HG03432 (cell line): ENCODE data around the gene NEURL1B.

Experiments
- ATAC-seq: cut with Tn5 transposase; IDR thresholded peaks from one replicate; pipeline ENCODE4 v1.9.1; 2021; ENCODE audit warnings: mild to moderate bottlenecking, moderate library complexity; ENCODE audit not compliant: unreplicated experiment

The NEURL1B gene

GRCh38 chr5:172608773-172609172 is 32.3 kb upstream of the NEURL1B start:
- no peak for ATAC-seq

GRCh38 chr5:172610643-172611042 is 30.4 kb upstream of the NEURL1B start:
- no peak for ATAC-seq

DNA sequence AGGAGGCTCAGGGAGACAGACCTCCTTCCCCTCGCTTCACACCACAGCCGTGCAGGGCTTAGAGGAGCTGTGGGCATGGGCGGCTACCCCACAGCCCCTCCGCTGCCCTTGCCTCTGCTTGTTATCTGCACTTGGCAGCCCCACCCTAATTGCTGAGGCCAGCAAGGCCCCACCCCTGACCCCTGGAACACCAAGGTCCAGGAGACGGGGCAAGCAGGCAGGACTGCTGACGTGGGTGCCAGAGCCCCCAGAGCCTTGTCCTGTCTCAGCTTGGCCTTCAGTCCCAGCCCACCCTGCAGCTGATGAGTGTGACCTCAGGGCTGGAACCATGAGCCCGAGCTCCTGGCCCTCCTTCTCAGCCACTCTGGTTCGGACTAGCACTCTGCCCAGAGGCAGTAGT is 29.1 kb upstream of the NEURL1B start:
- ATAC-seq: no peak

DNA sequence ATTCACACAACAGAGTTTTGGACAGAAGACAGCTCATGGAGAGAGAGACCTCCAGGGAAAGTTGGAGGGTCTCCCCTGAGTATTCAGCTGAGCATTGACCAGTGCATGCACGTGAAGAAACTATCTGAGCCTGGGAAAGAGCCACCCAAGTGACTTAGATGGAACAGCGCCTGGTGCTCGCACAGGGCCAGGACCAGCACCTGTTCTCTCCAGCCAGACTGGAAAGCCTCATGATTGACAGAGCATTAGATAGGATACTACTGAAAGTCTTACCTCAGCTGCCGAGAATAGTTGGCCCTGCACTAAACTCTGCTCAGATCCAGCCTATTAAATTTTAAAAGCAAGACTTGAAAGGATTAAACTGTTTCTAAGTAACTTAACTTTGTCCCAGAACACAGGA is 28.3 kb upstream of the NEURL1B start:
- ATAC-seq: no peak

DNA sequence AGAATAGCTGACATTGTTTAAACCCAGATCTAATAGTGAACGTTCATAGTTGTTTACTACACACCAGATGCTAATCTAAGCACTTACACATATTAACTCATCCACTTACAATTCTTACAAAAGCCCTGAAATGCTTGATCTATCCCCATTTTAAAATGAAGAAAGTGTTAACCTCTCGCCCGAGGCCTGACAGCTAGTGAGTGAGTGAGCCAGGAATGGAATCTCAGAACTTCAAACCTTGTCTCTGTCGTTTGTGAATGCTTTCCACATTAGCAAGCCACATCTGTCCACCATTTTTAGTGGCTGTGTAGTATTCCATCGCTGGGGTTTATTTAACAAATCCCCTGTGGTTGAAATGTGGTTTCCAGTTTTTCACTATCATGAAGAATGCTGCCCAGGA is 24.9 kb upstream of the NEURL1B start:
- no peak for ATAC-seq

DNA sequence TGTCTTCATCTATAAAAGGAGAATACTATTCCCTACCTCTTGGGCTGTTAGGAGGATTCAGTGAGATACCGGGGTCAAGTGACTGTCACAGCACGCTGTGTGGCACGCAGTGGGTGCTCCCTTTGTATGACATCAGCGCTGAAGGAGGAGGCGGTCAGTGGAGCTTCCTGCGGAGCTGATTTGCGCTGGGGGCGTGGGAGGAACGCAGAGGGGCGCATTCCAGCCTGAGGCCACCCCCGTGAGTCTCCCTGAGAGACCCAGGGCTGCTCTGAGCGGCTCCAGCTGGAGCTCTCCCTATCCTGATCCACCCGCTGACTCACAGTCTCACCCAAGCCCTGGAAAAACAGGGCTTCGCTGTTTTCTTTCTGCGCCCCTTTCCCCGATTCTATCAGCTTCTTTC is 24.3 kb upstream of the NEURL1B start:
- ATAC-seq: no peak

- no peak for ATAC-seq
These were observed 23.2 kb upstream of the NEURL1B start for GRCh38 chr5:172617817-172618216.

- ATAC-seq: no peak
These were observed 22.3 kb upstream of the NEURL1B start for GRCh38 chr5:172618574-172619365.

DNA sequence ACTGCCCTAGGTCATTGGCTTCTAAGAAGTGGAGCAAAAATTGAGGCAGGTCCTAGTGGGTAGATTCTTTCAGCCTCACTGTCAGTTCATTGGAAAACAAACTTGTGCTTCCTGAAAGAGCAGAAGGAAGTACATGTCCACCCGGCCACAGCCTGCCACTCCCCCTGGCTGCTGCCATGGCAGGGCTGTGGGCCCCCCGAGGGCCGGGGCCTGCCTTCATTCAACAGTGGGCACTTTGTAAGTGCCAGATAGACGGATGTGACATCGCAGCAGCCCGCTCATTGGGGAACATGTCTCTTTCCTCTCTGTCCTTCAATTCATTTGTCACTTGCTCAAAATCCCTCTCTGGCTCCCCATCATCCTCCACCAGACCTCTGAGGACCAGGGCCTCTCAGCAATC is 20.6 kb upstream of the NEURL1B start:
- ATAC-seq: no peak

GRCh38 chr5:172622091-172623046 is 18.7 kb upstream of the NEURL1B start:
- ATAC-seq: no peak

- ATAC-seq: no peak
These were observed 17.6 kb upstream of the NEURL1B start for GRCh38 chr5:172623313-172623980.

- ATAC-seq: no peak
These were observed 16.7 kb upstream of the NEURL1B start for GRCh38 chr5:172624083-172624995.

- ATAC-seq: no peak
These were observed 15.8 kb upstream of the NEURL1B start for GRCh38 chr5:172624996-172625964.

GRCh38 chr5:172626031-172626581 is 15.0 kb upstream of the NEURL1B start:
- no peak for ATAC-seq

GRCh38 chr5:172630082-172630481 is 11.0 kb upstream of the NEURL1B start:
- no peak for ATAC-seq

DNA sequence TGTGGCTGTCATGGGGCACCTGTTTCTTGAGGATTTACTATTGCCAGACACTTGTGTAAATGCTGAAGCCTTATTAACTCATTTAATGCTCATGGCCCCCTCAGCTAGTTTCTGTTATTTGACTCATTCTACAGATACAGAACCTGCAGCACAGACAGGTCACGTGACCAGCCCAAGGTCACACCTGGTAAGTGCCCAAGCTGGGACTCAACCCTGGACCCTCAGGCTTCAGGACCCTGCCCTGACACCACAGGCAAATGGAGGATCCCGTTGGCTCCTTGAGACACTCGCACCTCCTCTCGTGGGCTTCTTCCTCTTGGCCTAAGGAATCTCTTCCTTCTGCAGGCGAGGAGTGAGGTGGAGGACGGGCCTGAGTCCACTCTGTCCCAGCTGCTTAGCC is 10.6 kb upstream of the NEURL1B start:
- no peak for ATAC-seq

DNA sequence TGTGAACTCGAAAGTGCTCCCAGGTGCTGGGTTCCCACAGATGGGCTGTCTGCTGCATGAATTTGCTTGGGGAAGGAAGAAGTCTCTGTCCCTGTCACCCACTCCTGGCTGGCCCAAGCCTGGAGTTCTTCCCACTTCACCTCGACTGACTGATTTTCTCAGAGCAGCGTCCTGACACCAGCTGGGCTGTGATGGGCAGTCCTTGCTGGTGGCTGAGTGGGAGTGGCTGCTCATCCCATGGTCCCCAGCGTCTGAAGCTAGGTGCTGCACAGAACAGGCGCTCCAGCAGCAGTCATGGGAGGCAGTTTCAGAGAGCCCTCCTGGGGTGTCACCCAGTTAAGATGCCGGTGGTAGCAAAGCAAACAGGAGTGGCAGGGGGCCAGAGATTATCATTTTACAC is 10.1 kb upstream of the NEURL1B start:
- ATAC-seq: no peak

- no peak for ATAC-seq
These were observed 8.5 kb upstream of the NEURL1B start for GRCh38 chr5:172632346-172633092.
